AG04450 (cell line): ENCODE results near the gene TFR2. TPM values are rescaled to one million over a fixed set of nuclear protein-coding genes. Genes with fewer than 3 reads are reported as not detected.

ENCODE experiments used
- CTCF ChIA-PET: fragments of 300-600, 350-600 bp; formaldehyde crosslinking; extraction: SDS; loops from one replicate; lab custom pipeline; 2022; ENCODE audit warnings: antibody characterized with exemption, inconsistent platforms; lab: Charles Lee
- POLR2A ChIA-PET: fragments of 350-600 bp; formaldehyde crosslinking; extraction: SDS; loops from one replicate; lab custom pipeline; 2021; ENCODE audit warnings: antibody characterized with exemption, inconsistent platforms; lab: Yijun Ruan, JAX
- DNase-seq: peaks from one replicate; pipeline ENCODE4 v3.0.0-alpha.2; 2011; ENCODE audit warnings: low read depth, low spot score
- H3K27ac ChIP-seq: one replicate; pipeline ENCODE4 v1.5.1; 2012; ENCODE audit warnings: low read depth, low read length, control low read depth
- H3K27me3 ChIP-seq: one replicate; pipeline ENCODE4 v1.6.0; 2012; ENCODE audit warnings: low read length; ENCODE audit not compliant: control insufficient read depth, insufficient read depth
- H3K4me3 ChIP-seq: 2 replicates; pipeline ENCODE4 v1.5.1; 2011; ENCODE audit warnings: mild to moderate bottlenecking, low read depth, low read length, control low read depth
- H3K9me3 ChIP-seq: 2 replicates; pipeline ENCODE4 v1.5.1; 2012; ENCODE audit warnings: low read length; ENCODE audit not compliant: control insufficient read depth, insufficient read depth
- polyA plus RNA-seq: library from polyadenylated mRNA; depleted of rRNA; stranded (reverse); fragments of >200 nt; gene quantifications from 2 replicates; pipeline ENCODE4 v1.2.3, GENCODE V29; 2011
- TF ChIP-seq, protein P1 (sequence below): IDR thresholded peaks from 2 replicates; pipeline ENCODE4 v1.5.1; 2011; ENCODE audit warnings: low read depth, low read length, control low read depth, inconsistent platforms

The TFR2 gene
- polyA plus RNA-seq, 1 experiment = 0.05 TPM

DNA sequence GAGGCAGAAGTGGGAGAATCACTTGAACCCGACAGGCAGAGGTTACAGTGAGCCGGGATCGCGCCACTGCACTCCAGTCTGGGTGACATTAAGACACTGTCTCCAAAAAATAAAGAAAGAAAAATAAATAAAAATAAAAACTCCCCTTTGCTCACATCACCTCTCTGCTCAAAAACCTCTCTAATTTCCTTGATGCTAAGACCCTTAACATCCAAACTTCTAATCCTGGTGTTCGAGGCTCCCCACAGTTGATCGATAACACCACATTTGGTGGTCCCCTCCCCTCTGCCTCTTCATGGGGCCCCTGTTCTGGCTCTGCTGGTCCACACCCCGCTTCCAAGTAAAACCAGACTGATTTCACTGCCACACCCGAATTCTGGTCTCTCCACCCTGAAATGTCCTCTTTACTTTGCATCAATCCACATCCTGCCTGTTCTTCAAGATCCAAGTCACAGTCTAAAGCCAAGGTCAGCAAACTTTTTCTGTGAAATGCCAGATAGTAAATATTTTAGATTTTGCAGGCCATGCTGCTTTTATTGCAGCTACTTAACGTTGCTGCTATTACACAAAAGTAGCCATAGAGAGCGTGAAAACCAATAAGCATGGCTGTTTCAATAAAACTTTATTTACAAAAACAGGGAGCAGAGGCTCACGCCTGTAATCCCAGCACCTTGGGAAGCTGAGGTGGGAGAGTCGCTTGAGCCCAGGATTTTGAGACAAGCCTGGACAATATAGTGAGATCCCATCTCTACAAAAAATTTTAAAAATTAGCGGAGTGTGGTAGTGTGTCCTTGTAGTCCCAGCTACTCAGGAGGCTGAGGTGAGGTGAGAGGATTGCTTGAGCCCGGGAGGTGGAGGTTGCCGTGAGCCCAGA lies 17.2 kb downstream of the TFR2 start:
- H3K27ac ChIP-seq = no peak overlapping the region
- no peak for DNase-seq
- H3K4me3 ChIP-seq = no peak overlapping the region
- ChIA-PET CTCF (no interaction called here), POLR2A (no interaction called here)
- H3K27me3 ChIP-seq = no peaks in the 10 kb centered on the region
- H3K9me3 ChIP-seq = no peaks in the 10 kb centered on the region
- TF ChIP-seq, protein P1, sequence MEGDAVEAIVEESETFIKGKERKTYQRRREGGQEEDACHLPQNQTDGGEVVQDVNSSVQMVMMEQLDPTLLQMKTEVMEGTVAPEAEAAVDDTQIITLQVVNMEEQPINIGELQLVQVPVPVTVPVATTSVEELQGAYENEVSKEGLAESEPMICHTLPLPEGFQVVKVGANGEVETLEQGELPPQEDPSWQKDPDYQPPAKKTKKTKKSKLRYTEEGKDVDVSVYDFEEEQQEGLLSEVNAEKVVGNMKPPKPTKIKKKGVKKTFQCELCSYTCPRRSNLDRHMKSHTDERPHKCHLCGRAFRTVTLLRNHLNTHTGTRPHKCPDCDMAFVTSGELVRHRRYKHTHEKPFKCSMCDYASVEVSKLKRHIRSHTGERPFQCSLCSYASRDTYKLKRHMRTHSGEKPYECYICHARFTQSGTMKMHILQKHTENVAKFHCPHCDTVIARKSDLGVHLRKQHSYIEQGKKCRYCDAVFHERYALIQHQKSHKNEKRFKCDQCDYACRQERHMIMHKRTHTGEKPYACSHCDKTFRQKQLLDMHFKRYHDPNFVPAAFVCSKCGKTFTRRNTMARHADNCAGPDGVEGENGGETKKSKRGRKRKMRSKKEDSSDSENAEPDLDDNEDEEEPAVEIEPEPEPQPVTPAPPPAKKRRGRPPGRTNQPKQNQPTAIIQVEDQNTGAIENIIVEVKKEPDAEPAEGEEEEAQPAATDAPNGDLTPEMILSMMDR = no peak

DNA sequence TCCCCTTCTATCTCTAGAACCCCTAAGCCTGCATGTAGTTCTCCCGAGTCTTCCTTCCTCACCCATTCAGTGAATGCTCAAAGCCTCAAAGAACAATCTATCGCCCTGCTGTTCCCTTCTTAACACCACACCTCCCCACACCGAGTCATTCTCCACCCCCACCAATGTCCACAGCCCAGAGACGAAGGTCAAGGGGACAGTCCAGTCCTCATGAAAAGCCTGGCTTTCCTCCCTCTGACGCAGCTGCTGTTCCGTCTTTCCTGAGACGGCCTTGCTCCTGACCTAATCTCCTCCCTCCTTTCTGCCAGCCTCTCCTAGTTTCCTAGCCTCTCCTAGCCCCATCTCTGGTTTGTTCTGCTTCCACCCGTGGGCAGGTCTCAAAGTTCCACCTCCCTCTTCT lies 19.8 kb downstream of the TFR2 start:
- Histone ChIP-seq H3K4me3 (no peak overlapping the region), H3K27ac (no peak overlapping the region), H3K27me3 (no peaks in the 10 kb centered on the region), H3K9me3 (no peaks in the 10 kb centered on the region)
- ChIA-PET POLR2A (no interaction called here), CTCF (no interaction called here)
- TF ChIP-seq, protein P1 = no peak
- no peak for DNase-seq

DNA sequence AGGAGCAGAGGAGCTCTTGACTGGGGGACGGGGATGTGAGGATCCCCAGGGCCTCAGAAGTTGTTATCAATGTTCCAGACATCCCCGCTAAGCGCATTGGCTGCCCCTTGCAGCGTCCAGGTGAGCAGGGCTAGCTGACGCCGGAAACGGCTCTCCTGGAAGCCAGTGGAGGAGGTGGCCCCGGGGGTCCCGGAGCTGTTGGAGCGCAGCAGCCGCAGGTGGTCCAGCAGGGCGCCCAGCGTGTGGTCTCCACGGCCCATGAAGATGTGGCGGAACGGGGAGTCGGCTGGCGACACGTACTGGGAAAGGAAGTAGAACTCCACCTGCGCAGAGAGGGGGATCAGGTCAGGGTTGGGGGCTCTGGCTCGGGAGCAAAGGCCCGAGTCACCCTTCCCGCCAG lies 20.5 kb downstream of the TFR2 start:
- ChIA-PET POLR2A (no interaction called here), CTCF (no interaction called here)
- TF ChIP-seq, protein P1 = no peak
- Histone ChIP-seq H3K9me3 (no peaks in the 10 kb centered on the region), H3K4me3 (no peak overlapping the region), H3K27ac (no peak overlapping the region), H3K27me3 (no peaks in the 10 kb centered on the region)
- DNase-seq = no peak

DNA sequence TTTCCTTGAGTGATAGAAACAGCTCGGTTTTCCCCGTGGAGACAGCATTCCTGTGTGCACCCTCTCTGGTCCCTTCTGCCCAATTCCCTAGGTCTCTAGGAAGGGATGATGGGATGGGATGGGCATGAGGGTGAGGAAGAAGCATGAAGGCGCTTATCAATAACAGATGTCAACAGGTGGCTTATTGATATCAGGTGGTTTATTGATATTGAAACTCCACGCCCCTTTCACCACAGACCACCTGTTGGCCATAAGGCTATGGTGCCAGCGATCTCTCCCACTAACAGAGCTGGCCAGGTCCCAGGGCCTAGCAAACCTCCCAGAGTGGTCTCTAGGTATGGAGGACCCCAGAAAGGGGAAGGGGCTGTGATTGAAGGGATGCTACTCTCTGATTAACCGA lies 21.1 kb downstream of the TFR2 start:
- ChIA-PET CTCF (interaction anchor here (1.4 kb wide), 1 partner anchor 13 kb away, joined by 3 read pairs; no protein-coding TSS in a partner anchor), POLR2A (no interaction called here)
- Histone ChIP-seq H3K27me3 (no peaks in the 10 kb centered on the region), H3K4me3 (no peak overlapping the region), H3K9me3 (no peaks in the 10 kb centered on the region), H3K27ac (no peak overlapping the region)
- TF ChIP-seq, protein P1 = no peak
- no peak for DNase-seq

DNA sequence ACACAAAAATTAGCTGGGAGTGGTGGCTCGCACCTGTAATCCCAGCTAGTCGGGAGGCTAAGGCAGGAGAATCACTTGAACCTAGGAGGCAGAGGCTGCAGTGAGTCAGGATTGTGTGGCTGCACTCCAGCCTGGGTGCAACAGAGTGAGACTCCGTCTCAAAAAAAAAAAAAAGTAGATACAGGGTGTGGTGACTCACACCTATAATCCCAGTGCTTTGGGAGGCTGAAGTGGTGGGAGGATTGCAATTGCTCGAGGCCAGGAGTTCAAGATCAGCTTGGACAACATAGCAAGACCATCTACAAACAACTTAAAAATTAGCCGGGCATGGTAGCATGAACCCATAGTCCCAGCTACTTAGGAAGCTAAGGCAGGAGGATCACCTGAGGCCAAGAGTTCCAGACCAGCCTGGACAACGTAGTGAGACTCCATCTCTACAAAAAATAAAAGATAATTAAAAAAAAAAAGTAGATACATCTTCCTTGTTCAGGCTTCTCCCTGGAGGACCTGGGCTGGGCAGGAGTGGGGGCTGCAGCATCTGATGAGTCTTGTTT lies 27.0 kb downstream of the TFR2 start:
- Histone ChIP-seq H3K9me3 (peaks cover 3% of the 10 kb centered on the region; the same call in 1 of the 2 replicates), H3K27ac (no peak overlapping the region), H3K4me3 (no peak overlapping the region), H3K27me3 (no peaks in the 10 kb centered on the region)
- DNase-seq = no peak
- TF ChIP-seq, protein P1 = no peak
- ChIA-PET CTCF (no interaction called here), POLR2A (interaction anchor here (0.6 kb wide), 1 partner anchor 30 kb away, joined by 10 read pairs; no protein-coding TSS in a partner anchor)
